Measurements from ENCODE around the gene INO80E. TPM values are rescaled to one million over a fixed set of nuclear protein-coding genes. Genes with fewer than 3 reads are reported as not detected.
"Not testable (repeated sequence)": the region's sequence is repeated elsewhere in the genome, so short reads cannot be mapped to it uniquely, and the experiment has no call there.

The INO80E gene
- total RNA-seq, 5 donors from 2014 or later (not counting 1 experiment from before 2014, with no cell fraction given), result 84.8 to 152 (median 128) TPM

GRCh38 chr16:29959293-29959692, 36.7 kb upstream of the INO80E start:
- Mint-ChIP-seq H3K9me3 (no peaks in the 10 kb centered on the region), H3K27ac (no peak overlapping the region), H3K36me3 (no peaks in the 10 kb centered on the region), H3K27me3 (no peaks in the 10 kb centered on the region), H3K4me3 (peak overlapping the region in 1 of 3 donors; percentile 57), H3K4me1 (peaks cover 19 to 22% (median 22%) of the 10 kb centered on the region in 3 donors)
- ChIA-PET POLR2A (interaction anchor here in 1 of 2 donors (0.6 kb wide), 1 partner anchor 28 kb away, joined by 3 read pairs; no protein-coding TSS in a partner anchor), CTCF (no interaction called here)
- no CpG with 5 or more reads among the region's 9 CpGs for WGBS (ENCODE audit: insufficient coverage)
- H3K4me3 ChIP-seq (ENCODE audit: control insufficient read depth in 1 of 2, extremely low read depth in 1 of 2, low read length in 1 of 2), result no peak overlapping the region
- H3K9me3 ChIP-seq, result no peaks in the 10 kb centered on the region
- DNase-seq (peak in 1 of 35 experiments; percentile 31), ATAC-seq (replicated peaks in 1 of 4) (no peak)
- H3K4me1 ChIP-seq (ENCODE audit: control insufficient read depth in 1 of 2, extremely low read depth in 1 of 2, insufficient read depth in 2 of 2, low read length in 2 of 2), result peaks cover 10 to 25% of the 10 kb centered on the region in 2 experiments
- H3K36me3 ChIP-seq (ENCODE audit: control insufficient read depth in 2 of 2, extremely low read depth in 1 of 2, insufficient read depth in 1 of 2, low read length in 1 of 2), result peaks cover 0 to 3% of the 10 kb centered on the region in 2 donors
- no peak overlapping the region for H3K27ac ChIP-seq (ENCODE audit: low read length)
- H3K27me3 ChIP-seq (replicated peaks in 1 of 2; ENCODE audit: control insufficient read depth in 2 of 2, extremely low read depth in 1 of 2, insufficient read depth in 2 of 2, low read length in 1 of 2), result peaks cover 0 to 3% of the 10 kb centered on the region in 2 experiments

GRCh38 chr16:29959821-29960220, 36.2 kb upstream of the INO80E start:
- H3K9me3 ChIP-seq; H3K27me3 ChIP-seq (replicated peaks in 1 of 2; ENCODE audit: control insufficient read depth in 2 of 2, extremely low read depth in 1 of 2, insufficient read depth in 2 of 2, low read length in 1 of 2); H3K36me3 Mint-ChIP-seq; H3K9me3 Mint-ChIP-seq; H3K27me3 Mint-ChIP-seq; H3K36me3 ChIP-seq (ENCODE audit: control insufficient read depth in 2 of 2, extremely low read depth in 1 of 2, insufficient read depth in 1 of 2, low read length in 1 of 2); DNase-seq; H3K4me3 ChIP-seq (ENCODE audit: control insufficient read depth in 1 of 2, extremely low read depth in 1 of 2, low read length in 1 of 2); H3K27ac ChIP-seq (ENCODE audit: low read length); POLR2A ChIA-PET; ATAC-seq (replicated peaks in 1 of 4): not testable (repeated sequence)
- Mint-ChIP-seq H3K27ac (peak overlapping the region in 1 of 2 donors; percentile 16), H3K4me3 (peak overlapping the region in 1 of 3 donors; percentile 90), H3K4me1 (peaks cover 19 to 25% (median 24%) of the 10 kb centered on the region in 3 donors)
- CTCF ChIA-PET, result interaction anchor here in 1 of 2 donors (1.1 kb wide), 1 partner anchor 12 kb away, joined by 4 read pairs; no protein-coding TSS in a partner anchor
- H3K4me1 ChIP-seq (ENCODE audit: control insufficient read depth in 1 of 2, extremely low read depth in 1 of 2, insufficient read depth in 2 of 2, low read length in 2 of 2), result peaks cover 10 to 25% of the 10 kb centered on the region in 2 experiments
- WGBS (ENCODE audit: insufficient coverage), result no CpG with 5 or more reads among the region's 4 CpGs

GRCh38 chr16:29961127-29961478, 34.9 kb upstream of the INO80E start:
- no peaks in the 10 kb centered on the region for H3K36me3 Mint-ChIP-seq
- ChIA-PET CTCF (interaction anchor here (0.6 to 2.5 kb wide), 9 partner anchors 13 to 259 kb away, joined by 3 to 22 read pairs (median 4); partner anchors contain the start of genes HIRIP3 (in 1 of the 2), KCTD13 (in 1 of the 2) and TAOK2 (in 1 of the 2)), POLR2A (interaction anchor here (1.2 kb wide), 2 partner anchors 12 kb away, joined by 4 to 7 read pairs; no protein-coding TSS in a partner anchor)
- no peaks in the 10 kb centered on the region for H3K27me3 Mint-ChIP-seq
- 90% methylated on average over 8 of the region's 10 CpGs for WGBS (ENCODE audit: insufficient coverage)
- Histone ChIP-seq H3K4me3 (ENCODE audit: control insufficient read depth in 1 of 2, extremely low read depth in 1 of 2, low read length in 1 of 2) (peak overlapping the region; percentile 69 to 87), H3K27me3 (replicated peaks in 1 of 2; ENCODE audit: control insufficient read depth in 2 of 2, extremely low read depth in 1 of 2, insufficient read depth in 2 of 2, low read length in 1 of 2) (no peaks in the 10 kb centered on the region), H3K36me3 (ENCODE audit: control insufficient read depth in 2 of 2, extremely low read depth in 1 of 2, insufficient read depth in 1 of 2, low read length in 1 of 2) (peaks cover 0 to 3% of the 10 kb centered on the region in 2 donors), H3K4me1 (ENCODE audit: control insufficient read depth in 1 of 2, extremely low read depth in 1 of 2, insufficient read depth in 2 of 2, low read length in 2 of 2) (peaks cover 10 to 25% of the 10 kb centered on the region in 2 experiments), H3K27ac (ENCODE audit: low read length) (peak overlapping the region; percentile 73), H3K9me3 (no peaks in the 10 kb centered on the region)
- H3K4me3 Mint-ChIP-seq, result peak overlapping the region; percentile 82 to 90 (median 85)
- peaks cover 19 to 29% (median 24%) of the 10 kb centered on the region in 3 donors for H3K4me1 Mint-ChIP-seq
- ATAC-seq (replicated peaks in 1 of 4) (no peak), DNase-seq (no peak)
- H3K9me3 Mint-ChIP-seq, result no peaks in the 10 kb centered on the region
- H3K27ac Mint-ChIP-seq, result peak overlapping the region; percentile 92 to 95

- CTCF ChIA-PET, result interaction anchor here (0.6 to 2.5 kb wide), 5 partner anchors 12 to 260 kb away, joined by 3 to 22 read pairs (median 9); partner anchors contain the start of genes HIRIP3 (in 1 of the 2), KCTD13 (in 1 of the 2) and TAOK2 (in 1 of the 2)
- Histone ChIP-seq H3K27ac (ENCODE audit: low read length) (peak within 1 kb of the TSS; percentile 90), H3K4me3 (ENCODE audit: control insufficient read depth in 1 of 2, extremely low read depth in 1 of 2, low read length in 1 of 2) (peak within 1 kb of the TSS; percentile 69 to 87), H3K27me3 (replicated peaks in 1 of 2; ENCODE audit: control insufficient read depth in 2 of 2, extremely low read depth in 1 of 2, insufficient read depth in 2 of 2, low read length in 1 of 2) (no peaks in the 10 kb centered on the region), H3K4me1 (ENCODE audit: control insufficient read depth in 1 of 2, extremely low read depth in 1 of 2, insufficient read depth in 2 of 2, low read length in 2 of 2) (peaks cover 10 to 25% of the 10 kb centered on the region in 2 experiments), H3K9me3 (no peaks in the 10 kb centered on the region), H3K36me3 (ENCODE audit: control insufficient read depth in 2 of 2, extremely low read depth in 1 of 2, insufficient read depth in 1 of 2, low read length in 1 of 2) (peaks cover 0 to 3% of the 10 kb centered on the region in 2 donors)
- whole genome bisulfite sequencing (ENCODE audit: insufficient coverage), result under 1% methylated on average over 75 of the region's 75 CpGs
- peak; percentile 81 to 97 (median 91) for DNase-seq
- peak; percentile 85 to 95 (median 88) for ATAC-seq (replicated peaks in 1 of 4)
- Mint-ChIP-seq H3K4me3 (peak within 1 kb of the TSS; percentile 87 to 90 (median 88)), H3K4me1 (peaks cover 19 to 30% (median 24%) of the 10 kb centered on the region in 3 donors), H3K27ac (peak within 1 kb of the TSS; percentile 92 to 95), H3K27me3 (no peaks in the 10 kb centered on the region), H3K36me3 (no peaks in the 10 kb centered on the region), H3K9me3 (no peaks in the 10 kb centered on the region)
- POLR2A ChIA-PET, result interaction anchor here (0.5 to 1.2 kb wide), 5 partner anchors 11 to 1666 kb away, joined by 4 to 7 read pairs (median 4); no protein-coding TSS in a partner anchor
Observed at GRCh38 chr16:29961479-29962343, 34.3 kb upstream of the INO80E start, which contains the start of gene TMEM219. Gene TMEM219 (plus strand): TSS chr16:29962079. CDS start chr16:29963144, 1,065 bp downstream.

- Histone ChIP-seq H3K4me1 (ENCODE audit: control insufficient read depth in 1 of 2, extremely low read depth in 1 of 2, insufficient read depth in 2 of 2, low read length in 2 of 2) (peaks cover 10 to 25% of the 10 kb centered on the region in 2 experiments), H3K27ac (ENCODE audit: low read length) (peak overlapping the region; percentile 90), H3K27me3 (replicated peaks in 1 of 2; ENCODE audit: control insufficient read depth in 2 of 2, extremely low read depth in 1 of 2, insufficient read depth in 2 of 2, low read length in 1 of 2) (no peaks in the 10 kb centered on the region), H3K4me3 (ENCODE audit: control insufficient read depth in 1 of 2, extremely low read depth in 1 of 2, low read length in 1 of 2) (peak overlapping the region; percentile 69 to 83), H3K9me3 (no peaks in the 10 kb centered on the region), H3K36me3 (ENCODE audit: control insufficient read depth in 2 of 2, extremely low read depth in 1 of 2, insufficient read depth in 1 of 2, low read length in 1 of 2) (peaks cover 0 to 6% of the 10 kb centered on the region in 2 donors)
- Mint-ChIP-seq H3K36me3 (no peaks in the 10 kb centered on the region), H3K27ac (peak overlapping the region; percentile 89 to 92), H3K4me3 (peak overlapping the region; percentile 87 to 90 (median 88)), H3K9me3 (no peaks in the 10 kb centered on the region), H3K4me1 (peaks cover 19 to 30% (median 24%) of the 10 kb centered on the region in 3 donors), H3K27me3 (no peaks in the 10 kb centered on the region)
- DNase-seq (peak in 1 of 35 experiments; percentile 38), ATAC-seq (replicated peaks in 1 of 4) (no peak)
- WGBS (ENCODE audit: insufficient coverage), result 24% methylated on average over 10 of the region's 18 CpGs
- ChIA-PET CTCF (interaction anchor here in 1 of 2 donors (0.5 to 2.5 kb wide), 6 partner anchors 11 to 95 kb away, joined by 3 to 22 read pairs (median 4); partner anchors contain the start of genes HIRIP3, KCTD13 and TAOK2), POLR2A (interaction anchor here (0.5 to 1.2 kb wide), 6 partner anchors 11 to 1667 kb away, joined by 4 to 7 read pairs (median 4); partner anchors contain the start of gene TAOK2 (in 1 of the 2))
Observed at GRCh38 chr16:29962344-29962994, 33.6 kb upstream of the INO80E start.
